ENCODE data around the gene EXOC6B.

EXOC6B gene

GRCh38 chr2:72134408-72134996, 691.3 kb downstream of the EXOC6B start:
- DNase-seq (ENCODE audit: low read depth in 2 of 2): no peak

GRCh38 chr2:72133721-72134407, 692.0 kb downstream of the EXOC6B start:
- DNase-seq (ENCODE audit: low read depth in 2 of 2): no peak

- DNase-seq (ENCODE audit: low read depth in 2 of 2): no peak
Measured at GRCh38 chr2:72132981-72133720, 692.7 kb downstream of the EXOC6B start.

- DNase-seq (ENCODE audit: low read depth in 2 of 2): no peak
Measured at GRCh38 chr2:72131916-72132841, 693.7 kb downstream of the EXOC6B start.

- DNase-seq (ENCODE audit: low read depth in 2 of 2): no peak
Measured at GRCh38 chr2:72131371-72131891, 694.4 kb downstream of the EXOC6B start.

GRCh38 chr2:72130659-72131360, 695.0 kb downstream of the EXOC6B start:
- DNase-seq (ENCODE audit: low read depth in 2 of 2): no peak

- DNase-seq (ENCODE audit: low read depth in 2 of 2): no peak
Measured at GRCh38 chr2:72129681-72130340, 696.0 kb downstream of the EXOC6B start.

GRCh38 chr2:72128843-72129227, 697.0 kb downstream of the EXOC6B start:
- DNase-seq (ENCODE audit: low read depth in 2 of 2): no peak

- DNase-seq (ENCODE audit: low read depth in 2 of 2): no peak
Measured at GRCh38 chr2:72128059-72128842, 697.6 kb downstream of the EXOC6B start.

- no peak for DNase-seq (ENCODE audit: low read depth in 2 of 2)
Measured at GRCh38 chr2:72127401-72128058, 698.3 kb downstream of the EXOC6B start.

GRCh38 chr2:72126186-72127100, 699.4 kb downstream of the EXOC6B start:
- DNase-seq (ENCODE audit: low read depth in 2 of 2): no peak
